Naive thymus-derived CD4-positive, alpha-beta T cell (primary cell): ENCODE data around the gene PRDM8. TPM values are rescaled to one million over a fixed set of nuclear protein-coding genes. Genes with fewer than 3 reads are reported as not detected.

Source experiments
- ATAC-seq: fragments of 150-1000 bp; cut with Tn5 transposase; 2 replicates; pipeline ENCODE4 v1.10.0; 2021; ENCODE audit warnings: mild to moderate bottlenecking, moderate library complexity
- CTCF ChIA-PET: fragments of 350-600 bp; sonication (Branson Sonifier 250); formaldehyde crosslinking; loops from one replicate; lab custom pipeline; 2021; ENCODE audit warnings: antibody characterized with exemption; lab: Charles Lee
- POLR2A ChIA-PET: fragments of 350-600 bp; sonication (Branson Sonifier 250); formaldehyde crosslinking; loops from one replicate; lab custom pipeline; 2021; ENCODE audit warnings: antibody characterized with exemption, inconsistent platforms; lab: Charles Lee
- DNase-seq, 9 donors: peaks; one replicate each; pipeline versions ENCODE4 v3.0.0 to v3.0.0-alpha.2; 2020 to 2022; ENCODE audit warnings: mixed read lengths in 1 of 9
- H3K27ac ChIP-seq: one replicate; pipeline ENCODE4 v1.7.0; 2013; ENCODE audit warnings: mild to moderate bottlenecking, low read depth, low read length, moderate library complexity
- H3K27me3 ChIP-seq, 2 donors: one replicate each; pipeline ENCODE4 v1.7.0; 2013; ENCODE audit warnings: low read length in 2 of 2, mild to moderate bottlenecking in 2 of 2, moderate library complexity in 2 of 2; ENCODE audit not compliant: control insufficient read depth in 2 of 2, insufficient read depth in 2 of 2
- H3K36me3 ChIP-seq, 3 experiments: 1 replicate in 2 of 3; 2 replicates in 1 of 3; pipeline ENCODE4 v1.7.0; 2013; ENCODE audit warnings: low read length in 3 of 3, mild to moderate bottlenecking in 3 of 3, moderate library complexity in 1 of 3; ENCODE audit not compliant: insufficient read depth in 3 of 3, control insufficient read depth in 2 of 3
- H3K4me1 ChIP-seq, 2 donors: one replicate each; pipeline ENCODE4 v1.7.0; 2013; ENCODE audit warnings: low read length in 2 of 2, mild to moderate bottlenecking in 2 of 2, moderate library complexity in 1 of 2; ENCODE audit not compliant: control insufficient read depth in 2 of 2, insufficient read depth in 2 of 2
- H3K4me3 ChIP-seq: 2 replicates; pipeline ENCODE4 v1.7.0; 2013; ENCODE audit warnings: mild to moderate bottlenecking, low read length
- H3K9me3 ChIP-seq, 3 experiments: 1 replicate in 2 of 3; 2 replicates in 1 of 3; pipeline ENCODE4 v1.7.0; 2013; ENCODE audit warnings: low read length in 3 of 3; ENCODE audit not compliant: control insufficient read depth in 2 of 3
- H3K27ac Mint-ChIP-seq, 9 donors: one replicate each; pipeline ENCODE4 v1.8.0; 2020 to 2022; ENCODE audit warnings: mixed read lengths in 9 of 9, mild to moderate bottlenecking in 8 of 9, moderate library complexity in 5 of 9, inconsistent platforms in 2 of 9
- H3K27me3 Mint-ChIP-seq, 5 donors: one replicate each; pipeline ENCODE4 v1.8.0; 2021 to 2022; ENCODE audit warnings: mixed read lengths in 5 of 5, mild to moderate bottlenecking in 1 of 5
- H3K36me3 Mint-ChIP-seq, 5 donors: one replicate each; pipeline ENCODE4 v1.8.0; 2020 to 2022; ENCODE audit warnings: mixed read lengths in 5 of 5, mild to moderate bottlenecking in 3 of 5, inconsistent platforms in 1 of 5
- H3K4me1 Mint-ChIP-seq, 7 donors: one replicate each; pipeline ENCODE4 v1.8.0; 2020 to 2022; ENCODE audit warnings: mixed read lengths in 7 of 7, mild to moderate bottlenecking in 3 of 7, inconsistent platforms in 1 of 7
- H3K4me3 Mint-ChIP-seq, 10 donors: one replicate each; pipeline ENCODE4 v1.8.0; 2020 to 2022; ENCODE audit warnings: mild to moderate bottlenecking in 10 of 10, mixed read lengths in 10 of 10, moderate library complexity in 6 of 10, inconsistent platforms in 2 of 10
- H3K9me3 Mint-ChIP-seq, 11 donors: one replicate each; pipeline ENCODE4 v1.8.0; 2020 to 2022; ENCODE audit warnings: mixed read lengths in 11 of 11, mild to moderate bottlenecking in 4 of 11, inconsistent platforms in 1 of 11, moderate library complexity in 1 of 11
- intact Hi-C, 2 donors: fragments of 100-400 bp; cut with micrococcal nuclease; formaldehyde crosslinking; loops; one replicate each; pipeline ENCODE4 v1.15.1; 2023
- polyA plus RNA-seq, 2 donors: library from polyadenylated mRNA; unstranded; fragments of 300-500 nt; fragmentation: Illumina TruSeq; gene quantifications; one replicate each; pipeline ENCODE4 v1.2.3, GENCODE V29; 2021
- total RNA-seq, 6 experiments: library from RNA in 5 of 6; stranded (reverse) in 5 of 6; gene quantifications; 1 replicate in 5 of 6; 2 replicates in 1 of 6; pipeline ENCODE4 v1.2.3 and lab custom pipeline; 2021 to 2026

PRDM8 gene
- total and polyA plus RNA-seq, 7 experiments from 2014 or later, result 1.3 to 13.7 (median 8.0) TPM

- ChIA-PET CTCF (interaction anchor here (0.6 to 2.4 kb wide), 4 partner anchors 11 to 70 kb away, joined by 3 to 8 read pairs (median 6); no protein-coding TSS in a partner anchor), POLR2A (interaction anchor here (0.9 kb wide), 1 partner anchor 99 kb away, joined by 3 read pairs; no protein-coding TSS in a partner anchor)
- no peaks in the 10 kb centered on the region for H3K9me3 Mint-ChIP-seq
- no peak for DNase-seq
- Histone ChIP-seq H3K9me3 (no peaks in the 10 kb centered on the region), H3K36me3 (no peaks in the 10 kb centered on the region), H3K27ac (no peak overlapping the region), H3K27me3 (no peaks in the 10 kb centered on the region), H3K4me3 (no peak overlapping the region), H3K4me1 (peaks cover 3 to 12% of the 10 kb centered on the region in 2 donors)
- intact Hi-C loops, result no loop called here
- peaks cover 0 to 30% (median 17%) of the 10 kb centered on the region in 5 donors for H3K36me3 Mint-ChIP-seq
- peaks cover 17 to 34% (median 24%) of the 10 kb centered on the region in 7 donors for H3K4me1 Mint-ChIP-seq
- H3K27ac Mint-ChIP-seq, result peak overlapping the region in 1 of 9 donors; percentile 20
- H3K27me3 Mint-ChIP-seq, result peaks cover 33 to 77% (median 43%) of the 10 kb centered on the region in 5 donors
- H3K4me3 Mint-ChIP-seq, result peak overlapping the region in 8 of 10 donors; percentile 21 to 87 (median 78)
- ATAC-seq, result no peak
Measured at GRCh38 chr4:80195441-80196140, 1.7 kb upstream of the PRDM8 start.

GRCh38 chr4:80196259-80196921, 913 bp upstream of the PRDM8 start:
- peaks cover 5 to 12% of the 10 kb centered on the region in 2 donors for H3K4me1 ChIP-seq
- H3K27ac ChIP-seq, result no peak overlapping the region
- DNase-seq (peak in 1 of 9 donors; percentile 16), ATAC-seq (no peak)
- peaks cover 33 to 82% (median 43%) of the 10 kb centered on the region in 5 donors for H3K27me3 Mint-ChIP-seq
- H3K4me3 Mint-ChIP-seq, result peak overlapping the region; percentile 51 to 89 (median 80)
- no peaks in the 10 kb centered on the region for H3K36me3 ChIP-seq
- CTCF ChIA-PET, result interaction anchor here (0.6 to 2.4 kb wide), 7 partner anchors 9 to 71 kb away, joined by 3 to 8 read pairs (median 4); no protein-coding TSS in a partner anchor
- no peaks in the 10 kb centered on the region for H3K9me3 Mint-ChIP-seq
- POLR2A ChIA-PET, result interaction anchor here (0.6 to 1.2 kb wide), 3 partner anchors 69 to 100 kb away, joined by 3 to 4 read pairs (median 4); no protein-coding TSS in a partner anchor
- no peaks in the 10 kb centered on the region for H3K27me3 ChIP-seq
- peak overlapping the region; percentile 32 for H3K4me3 ChIP-seq
- peaks cover 0 to 35% (median 15%) of the 10 kb centered on the region in 5 donors for H3K36me3 Mint-ChIP-seq
- peaks cover 21 to 39% (median 29%) of the 10 kb centered on the region in 7 donors for H3K4me1 Mint-ChIP-seq
- intact Hi-C loops, result no loop called here
- H3K9me3 ChIP-seq, result no peaks in the 10 kb centered on the region
- peak overlapping the region in 2 of 9 donors; percentile 20 to 67 for H3K27ac Mint-ChIP-seq

- no peak for ATAC-seq
- H3K27ac ChIP-seq, result no peak overlapping the region
- peak overlapping the region; percentile 51 to 89 (median 80) for H3K4me3 Mint-ChIP-seq
- peaks cover 25 to 44% (median 34%) of the 10 kb centered on the region in 7 donors for H3K4me1 Mint-ChIP-seq
- H3K27ac Mint-ChIP-seq, result peak overlapping the region in 2 of 9 donors; percentile 5 to 23
- H3K27me3 ChIP-seq, result no peaks in the 10 kb centered on the region
- H3K36me3 ChIP-seq, result no peaks in the 10 kb centered on the region
- CTCF ChIA-PET, result interaction anchor here (1.0 to 1.3 kb wide), 3 partner anchors 10 to 124 kb away, joined by 3 to 4 read pairs (median 3); no protein-coding TSS in a partner anchor
- peak overlapping the region; percentile 32 for H3K4me3 ChIP-seq
- peaks cover 0 to 31% (median 9%) of the 10 kb centered on the region in 5 donors for H3K36me3 Mint-ChIP-seq
- no peak for DNase-seq
- H3K4me1 ChIP-seq, result peaks cover 8 to 12% of the 10 kb centered on the region in 2 donors
- no peaks in the 10 kb centered on the region for H3K9me3 Mint-ChIP-seq
- POLR2A ChIA-PET, result interaction anchor here (1.2 kb wide), 1 partner anchor 73 kb away, joined by 4 read pairs; no protein-coding TSS in a partner anchor
- H3K27me3 Mint-ChIP-seq, result peaks cover 33 to 75% (median 38%) of the 10 kb centered on the region in 5 donors
- intact Hi-C loops, result loop anchor here in 1 of 2 donors (1.0 kb wide), 1 partner anchor 13 kb away; no protein-coding TSS in a partner anchor
- H3K9me3 ChIP-seq, result no peaks in the 10 kb centered on the region
Measured at GRCh38 chr4:80197601-80198440, 518 bp downstream of the PRDM8 start.

- peak overlapping the region in 8 of 10 donors; percentile 75 to 89 (median 84) for H3K4me3 Mint-ChIP-seq
- H3K4me1 Mint-ChIP-seq, result peaks cover 26 to 47% (median 34%) of the 10 kb centered on the region in 7 donors
- H3K27ac Mint-ChIP-seq, result peak overlapping the region in 1 of 9 donors; percentile 23
Measured at GRCh38 chr4:80198441-80198837, 1.1 kb downstream of the PRDM8 start.

GRCh38 chr4:80199004-80199560, 1.8 kb downstream of the PRDM8 start:
- Histone ChIP-seq H3K9me3 (no peaks in the 10 kb centered on the region), H3K4me3 (no peak overlapping the region), H3K36me3 (no peaks in the 10 kb centered on the region), H3K27me3 (no peaks in the 10 kb centered on the region), H3K27ac (no peak overlapping the region), H3K4me1 (peaks cover 8 to 12% of the 10 kb centered on the region in 2 donors)
- Mint-ChIP-seq H3K27me3 (peaks cover 28 to 68% (median 33%) of the 10 kb centered on the region in 5 donors), H3K27ac (no peak overlapping the region), H3K4me1 (peaks cover 26 to 47% (median 34%) of the 10 kb centered on the region in 7 donors), H3K9me3 (no peaks in the 10 kb centered on the region), H3K36me3 (peaks cover 0 to 27% (median 2%) of the 10 kb centered on the region in 5 donors), H3K4me3 (peak overlapping the region in 2 of 10 donors; percentile 4 to 56)
- ChIA-PET CTCF (interaction anchor here (0.6 to 2.8 kb wide), 4 partner anchors 14 to 281 kb away, joined by 3 to 10 read pairs (median 4); no protein-coding TSS in a partner anchor), POLR2A (interaction anchor here (0.7 to 5.6 kb wide), 4 partner anchors 13 to 396 kb away, joined by 3 to 34 read pairs (median 4); no protein-coding TSS in a partner anchor)
- no peak for DNase-seq
- intact Hi-C loops, result no loop called here
- no peak for ATAC-seq

More at GRCh38 chr4:80198441-80198837, 1.1 kb downstream of the PRDM8 start:
- ChIA-PET POLR2A (interaction anchor here (0.7 to 5.6 kb wide), 3 partner anchors 13 to 397 kb away, joined by 3 to 34 read pairs (median 6); no protein-coding TSS in a partner anchor), CTCF (interaction anchor here (0.6 to 2.8 kb wide), 4 partner anchors 13 to 281 kb away, joined by 3 to 10 read pairs (median 4); no protein-coding TSS in a partner anchor)
- DNase-seq (no peak), ATAC-seq (no peak)
- intact Hi-C loops, result no loop called here
- Histone ChIP-seq H3K27me3 (no peaks in the 10 kb centered on the region), H3K36me3 (no peaks in the 10 kb centered on the region), H3K9me3 (no peaks in the 10 kb centered on the region), H3K4me1 (peaks cover 8 to 12% of the 10 kb centered on the region in 2 donors), H3K27ac (no peak overlapping the region), H3K4me3 (no peak overlapping the region)
- Mint-ChIP-seq H3K27me3 (peaks cover 32 to 74% (median 34%) of the 10 kb centered on the region in 5 donors), H3K9me3 (no peaks in the 10 kb centered on the region), H3K36me3 (peaks cover 0 to 30% (median 8%) of the 10 kb centered on the region in 5 donors)
